IPS-15b (cell line): Measurements from ENCODE around the gene PRKAR1B.

ENCODE experiments used
- H3K27me3 ChIP-seq: one replicate; pipeline ENCODE4 v1.6.1; 2013; ENCODE audit warnings: low read length; ENCODE audit not compliant: control insufficient read depth, insufficient read depth
- H3K36me3 ChIP-seq: one replicate; pipeline ENCODE4 v1.6.1; 2013; ENCODE audit warnings: low read length; ENCODE audit not compliant: control insufficient read depth, insufficient read depth
- H3K4me1 ChIP-seq: one replicate; pipeline ENCODE4 v1.6.1; 2013; ENCODE audit warnings: mild to moderate bottlenecking, low read length; ENCODE audit not compliant: control insufficient read depth, insufficient read depth
- H3K4me3 ChIP-seq: one replicate; pipeline ENCODE4 v1.5.1; 2013; ENCODE audit warnings: low read depth, low read length
- H3K9ac ChIP-seq: one replicate; pipeline ENCODE4 v1.6.1; 2013; ENCODE audit warnings: low read depth, mild to moderate bottlenecking, low read length
- H3K9me3 ChIP-seq: one replicate; pipeline ENCODE4 v1.6.1; 2013; ENCODE audit warnings: mild to moderate bottlenecking, low read length; ENCODE audit not compliant: control insufficient read depth, insufficient read depth

PRKAR1B gene

DNA sequence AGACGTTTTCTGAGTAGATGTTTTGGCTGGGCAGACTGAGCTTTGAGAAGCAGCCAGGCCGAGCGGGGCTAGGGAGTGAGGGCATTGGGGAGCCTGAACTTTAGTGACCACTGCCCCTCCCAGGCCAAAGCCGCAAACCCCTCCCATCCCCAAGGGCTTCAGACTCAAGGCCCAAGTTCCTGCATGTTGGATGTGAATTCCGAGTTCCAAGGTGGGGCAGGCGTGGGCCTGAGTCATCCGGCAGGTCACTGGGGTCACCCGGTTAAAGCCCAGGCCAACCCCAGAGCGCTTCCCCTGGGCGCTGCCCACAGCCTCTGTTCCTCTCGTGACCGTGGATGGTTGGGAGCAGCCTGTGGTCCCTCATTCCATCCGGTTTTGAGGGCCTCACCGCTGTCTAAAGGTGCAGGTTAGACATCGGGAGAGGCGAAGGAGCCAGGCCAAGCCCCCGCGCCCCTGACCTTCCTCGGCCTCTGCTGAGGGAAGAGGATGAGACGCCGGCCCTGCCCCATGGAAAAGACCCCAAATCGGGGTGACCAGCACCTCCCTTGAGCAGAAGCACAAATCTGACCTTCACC, 200.5 kb downstream of the PRKAR1B start:
- no peaks in the 10 kb centered on the region for H3K4me1 ChIP-seq
- H3K9ac ChIP-seq = no peak overlapping the region
- H3K27me3 ChIP-seq = peaks cover 33% of the 10 kb centered on the region
- no peak overlapping the region for H3K4me3 ChIP-seq
- no peaks in the 10 kb centered on the region for H3K9me3 ChIP-seq
- no peaks in the 10 kb centered on the region for H3K36me3 ChIP-seq

DNA sequence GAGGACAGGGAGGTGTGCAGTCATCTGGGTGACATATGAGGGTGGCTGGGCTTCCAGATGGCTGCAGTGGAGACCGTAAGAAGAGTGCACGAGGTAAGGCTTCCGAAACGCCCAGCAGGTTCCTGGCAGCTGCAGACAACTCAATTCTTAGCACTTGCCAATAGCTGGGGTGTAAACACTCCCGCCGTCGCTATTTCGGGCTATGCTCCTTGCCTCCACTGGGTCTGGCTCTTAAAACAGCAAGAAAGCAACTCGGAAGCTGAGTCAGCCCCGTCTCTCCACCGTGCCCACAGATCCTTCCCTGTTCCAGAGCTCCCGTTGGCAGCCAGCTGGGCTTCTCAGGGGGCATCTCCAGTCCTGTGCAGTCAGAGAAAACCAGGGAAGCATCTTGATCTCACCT, 201.3 kb downstream of the PRKAR1B start:
- peaks cover 41% of the 10 kb centered on the region for H3K27me3 ChIP-seq
- no peak overlapping the region for H3K9ac ChIP-seq

DNA sequence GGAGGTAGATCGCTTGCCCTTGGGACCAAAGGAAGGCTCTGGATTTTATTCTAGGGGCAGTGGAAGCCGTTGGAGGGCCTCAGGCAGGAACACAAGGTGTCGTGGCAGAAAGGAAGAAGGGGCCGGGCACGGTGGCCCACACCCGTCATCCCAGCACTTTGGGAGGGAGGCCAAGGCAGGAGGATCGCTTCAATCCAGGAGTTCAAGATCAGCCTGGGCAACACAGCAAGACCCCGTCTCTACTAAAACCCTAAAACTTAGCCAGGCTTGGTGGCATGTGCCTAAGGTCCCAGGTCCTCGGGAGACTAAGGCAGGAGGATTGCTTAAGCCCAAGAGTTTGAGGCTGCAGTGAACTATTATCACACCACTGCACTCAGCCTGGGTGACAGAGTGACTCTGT, 202.3 kb downstream of the PRKAR1B start:
- H3K36me3 ChIP-seq = no peaks in the 10 kb centered on the region
- no peaks in the 10 kb centered on the region for H3K4me1 ChIP-seq
- no peak overlapping the region for H3K9ac ChIP-seq
- no peak overlapping the region for H3K4me3 ChIP-seq
- peaks cover 44% of the 10 kb centered on the region for H3K27me3 ChIP-seq
- no peaks in the 10 kb centered on the region for H3K9me3 ChIP-seq

More for the DNA sequence above, 201.3 kb downstream of the PRKAR1B start:
- Histone ChIP-seq H3K9me3 (no peaks in the 10 kb centered on the region), H3K4me3 (no peak overlapping the region), H3K4me1 (no peaks in the 10 kb centered on the region), H3K36me3 (no peaks in the 10 kb centered on the region)

DNA sequence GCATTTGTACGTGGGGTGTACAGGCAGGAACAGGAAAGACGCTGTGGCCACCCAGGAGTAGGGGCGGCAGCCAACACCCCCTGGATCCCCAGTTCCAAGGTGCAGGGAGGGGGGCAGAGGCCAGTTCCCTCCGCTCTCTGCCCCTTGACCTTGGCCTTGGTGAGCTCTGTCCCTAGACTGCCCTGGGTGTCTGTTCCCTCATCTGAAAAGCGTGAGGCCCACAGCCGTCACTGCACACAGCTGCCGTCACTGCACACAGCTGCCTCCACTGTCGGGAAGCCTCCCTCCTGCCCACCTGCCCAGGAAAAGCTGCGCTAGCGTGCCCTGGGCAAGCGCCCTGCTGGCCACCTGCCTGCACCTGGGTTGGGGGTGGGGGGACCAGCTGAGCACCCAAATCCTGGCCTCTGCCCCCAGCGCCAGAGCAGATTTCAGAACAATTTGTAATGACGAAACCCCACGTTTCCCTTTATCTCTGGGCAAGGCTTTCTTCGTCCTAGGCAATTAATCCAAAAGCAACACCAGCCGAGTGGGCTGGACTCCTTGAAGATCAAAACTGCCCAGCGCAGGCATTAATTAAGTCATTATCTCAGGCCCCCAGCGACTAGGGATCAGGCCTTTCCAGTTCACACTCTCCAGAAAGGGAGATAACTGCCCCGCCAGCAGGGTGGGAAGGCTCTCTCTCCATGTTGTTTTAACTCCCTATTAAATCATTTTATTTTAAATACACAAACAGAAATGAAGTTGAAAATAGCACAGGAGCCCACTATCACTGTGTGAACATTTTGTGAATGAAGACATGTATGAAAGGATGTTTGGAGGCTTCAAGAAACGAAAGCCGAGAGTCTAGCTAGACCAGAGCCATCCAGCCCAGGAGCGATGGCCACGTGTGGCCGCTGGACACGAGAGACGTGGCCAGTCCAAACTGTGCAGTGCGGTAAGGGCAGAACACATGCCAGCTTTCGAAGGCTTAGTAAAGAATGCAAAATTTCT, 203.4 kb downstream of the PRKAR1B start:
- H3K4me3 ChIP-seq = peak overlapping the region; percentile 22
- peaks cover 44% of the 10 kb centered on the region for H3K27me3 ChIP-seq
- H3K36me3 ChIP-seq = no peaks in the 10 kb centered on the region
- no peaks in the 10 kb centered on the region for H3K4me1 ChIP-seq
- no peak overlapping the region for H3K9ac ChIP-seq
- H3K9me3 ChIP-seq = no peaks in the 10 kb centered on the region

DNA sequence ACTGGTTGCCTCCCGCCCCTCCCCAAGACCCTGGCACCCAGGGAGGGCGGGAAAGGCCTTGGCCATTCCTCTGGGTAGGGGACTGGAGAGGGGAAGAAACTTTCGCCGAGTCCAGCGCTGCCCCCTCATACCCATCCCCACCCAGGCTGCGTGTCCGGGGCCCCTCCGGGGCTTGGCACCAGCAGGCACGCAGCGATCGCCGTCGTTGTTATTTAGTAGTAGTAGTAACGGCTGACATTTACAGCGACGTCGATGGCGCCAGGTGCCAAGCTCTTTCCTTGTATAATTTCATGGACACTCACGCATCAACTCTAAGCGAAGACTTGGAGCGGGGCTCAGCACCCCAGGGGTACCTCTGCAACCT, 204.1 kb downstream of the PRKAR1B start:
- Histone ChIP-seq H3K4me1 (no peaks in the 10 kb centered on the region), H3K9ac (no peak overlapping the region), H3K4me3 (peak overlapping the region; percentile 22), H3K36me3 (no peaks in the 10 kb centered on the region), H3K27me3 (peaks cover 44% of the 10 kb centered on the region), H3K9me3 (no peaks in the 10 kb centered on the region)

DNA sequence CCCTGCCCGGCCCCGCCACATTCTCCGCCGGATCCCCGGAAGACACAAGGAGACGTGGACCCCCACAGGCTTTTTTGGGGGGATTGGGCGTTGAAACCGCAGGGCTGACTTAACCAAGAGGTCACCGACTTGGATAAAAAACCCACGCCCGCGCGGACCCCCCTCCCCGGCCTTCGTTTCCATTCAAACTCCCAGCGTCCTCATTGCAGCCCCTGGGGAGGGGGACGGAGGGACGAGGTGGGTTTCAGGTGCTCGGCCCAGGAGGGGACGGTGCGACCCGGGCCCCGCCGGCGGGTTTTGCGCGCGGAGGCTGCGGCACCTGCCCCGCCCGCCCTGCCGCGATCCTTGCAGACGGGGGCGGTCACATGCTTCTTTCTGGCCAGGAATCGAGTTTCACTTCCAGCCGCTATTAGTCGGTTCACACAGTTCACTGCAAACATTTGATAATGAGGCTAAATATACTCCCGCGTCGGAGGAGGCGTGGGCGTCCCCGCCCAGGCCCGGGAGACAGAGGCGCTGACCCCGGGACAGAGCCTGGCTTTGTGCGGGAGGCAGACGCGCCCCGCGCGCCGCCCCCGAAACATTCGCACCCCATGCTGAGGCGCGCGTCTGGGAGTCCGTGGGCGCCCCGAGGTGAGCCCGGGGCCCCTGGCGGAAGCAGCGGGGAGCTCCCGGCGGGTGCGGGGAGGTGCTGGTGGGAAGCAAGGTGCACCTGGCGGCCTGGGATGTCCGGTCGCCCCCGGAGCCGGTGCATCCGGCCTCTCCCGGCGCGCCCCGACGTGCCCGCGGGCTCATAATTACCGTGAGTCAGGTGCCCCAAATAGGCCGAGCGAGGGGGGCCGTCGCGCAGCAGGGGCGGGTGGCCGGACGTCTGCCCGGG, 204.8 kb downstream of the PRKAR1B start:
- H3K9ac ChIP-seq = no peak overlapping the region
- no peaks in the 10 kb centered on the region for H3K36me3 ChIP-seq
- H3K4me1 ChIP-seq = no peaks in the 10 kb centered on the region
- H3K4me3 ChIP-seq = peak overlapping the region; percentile 63
- H3K27me3 ChIP-seq = peaks cover 44% of the 10 kb centered on the region
- H3K9me3 ChIP-seq = no peaks in the 10 kb centered on the region

DNA sequence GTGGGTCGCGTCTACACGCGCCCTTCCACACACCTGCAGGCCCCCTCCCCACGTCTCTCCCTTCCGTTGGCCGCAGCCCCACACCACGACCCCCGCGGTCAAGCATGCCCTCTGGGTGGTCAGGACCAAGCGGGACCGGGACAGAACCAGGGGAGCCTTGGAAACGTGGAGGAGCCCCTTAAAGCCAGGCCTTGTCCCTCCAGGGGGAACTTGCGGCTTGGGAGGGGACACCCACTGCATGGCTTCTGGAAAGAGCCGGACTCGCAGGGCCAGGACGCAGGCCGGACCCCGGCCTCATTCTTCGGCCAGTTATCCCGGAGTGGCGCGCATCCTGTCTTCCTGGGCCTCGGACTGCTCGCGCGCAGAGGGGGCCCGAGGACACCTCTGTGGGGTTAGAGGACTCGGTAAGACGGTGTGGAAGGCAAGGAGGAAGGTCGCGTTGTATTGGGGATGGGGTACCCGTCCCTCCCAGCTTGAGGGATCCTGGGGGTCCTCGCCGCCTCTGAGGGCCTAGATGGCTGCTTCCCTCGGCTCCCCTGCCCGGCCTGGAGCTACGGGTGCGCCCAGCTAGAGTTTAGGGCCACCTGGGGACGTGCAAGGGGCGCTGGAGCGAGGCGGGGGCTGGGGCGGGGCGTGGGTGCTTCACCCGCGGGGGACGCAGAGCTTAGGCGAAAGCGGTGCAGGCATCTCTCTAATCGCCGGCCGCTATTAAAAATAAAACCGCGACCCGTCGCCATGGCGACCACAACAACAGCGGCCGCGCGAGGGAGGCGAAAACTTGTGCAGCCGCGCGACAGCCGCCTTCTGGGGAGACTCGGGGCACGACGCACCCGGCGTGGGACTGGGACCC, 205.6 kb downstream of the PRKAR1B start:
- Histone ChIP-seq H3K4me3 (peak overlapping the region; percentile 63), H3K27me3 (peaks cover 47% of the 10 kb centered on the region)

DNA sequence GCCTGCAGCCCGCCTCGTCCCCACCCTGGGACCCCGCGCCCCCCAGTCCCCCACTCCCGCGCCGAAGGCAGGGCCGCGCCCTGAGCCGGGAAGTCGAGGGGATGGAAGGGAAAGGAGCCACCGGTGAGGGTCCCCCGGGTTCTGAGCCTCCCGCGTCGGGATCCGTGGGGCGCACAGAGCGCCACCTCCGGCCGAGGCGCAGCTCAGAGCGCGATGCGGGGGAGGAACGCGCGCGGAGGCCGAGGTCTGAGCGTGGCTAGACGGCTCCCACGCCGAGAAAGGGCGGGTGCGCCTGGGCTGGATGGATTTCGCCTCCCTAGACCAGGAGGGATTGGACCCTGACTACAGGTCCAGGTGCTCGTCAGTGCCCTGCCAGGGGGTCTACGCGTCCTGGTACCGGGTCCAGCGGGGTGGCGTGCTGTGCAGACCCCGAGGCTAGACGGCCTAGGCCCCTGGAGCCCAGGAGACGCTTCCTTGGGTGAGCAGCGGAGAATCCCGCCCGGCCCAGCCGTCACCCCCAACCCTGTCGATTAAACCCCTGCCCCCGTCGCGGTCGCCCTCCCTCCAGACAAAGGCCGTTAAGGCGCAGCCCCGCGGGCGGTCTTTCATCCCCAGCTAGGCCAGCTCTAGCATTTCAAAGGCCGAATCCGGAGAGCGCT, 206.4 kb downstream of the PRKAR1B start:
- H3K9ac ChIP-seq = no peak overlapping the region
- no peaks in the 10 kb centered on the region for H3K4me1 ChIP-seq
- no peaks in the 10 kb centered on the region for H3K9me3 ChIP-seq
- peaks cover 49% of the 10 kb centered on the region for H3K27me3 ChIP-seq
- no peaks in the 10 kb centered on the region for H3K36me3 ChIP-seq
- H3K4me3 ChIP-seq = peak overlapping the region; percentile 63

More for the DNA sequence above, 205.6 kb downstream of the PRKAR1B start:
- Histone ChIP-seq H3K36me3 (no peaks in the 10 kb centered on the region), H3K4me1 (no peaks in the 10 kb centered on the region), H3K9ac (no peak overlapping the region), H3K9me3 (no peaks in the 10 kb centered on the region)

DNA sequence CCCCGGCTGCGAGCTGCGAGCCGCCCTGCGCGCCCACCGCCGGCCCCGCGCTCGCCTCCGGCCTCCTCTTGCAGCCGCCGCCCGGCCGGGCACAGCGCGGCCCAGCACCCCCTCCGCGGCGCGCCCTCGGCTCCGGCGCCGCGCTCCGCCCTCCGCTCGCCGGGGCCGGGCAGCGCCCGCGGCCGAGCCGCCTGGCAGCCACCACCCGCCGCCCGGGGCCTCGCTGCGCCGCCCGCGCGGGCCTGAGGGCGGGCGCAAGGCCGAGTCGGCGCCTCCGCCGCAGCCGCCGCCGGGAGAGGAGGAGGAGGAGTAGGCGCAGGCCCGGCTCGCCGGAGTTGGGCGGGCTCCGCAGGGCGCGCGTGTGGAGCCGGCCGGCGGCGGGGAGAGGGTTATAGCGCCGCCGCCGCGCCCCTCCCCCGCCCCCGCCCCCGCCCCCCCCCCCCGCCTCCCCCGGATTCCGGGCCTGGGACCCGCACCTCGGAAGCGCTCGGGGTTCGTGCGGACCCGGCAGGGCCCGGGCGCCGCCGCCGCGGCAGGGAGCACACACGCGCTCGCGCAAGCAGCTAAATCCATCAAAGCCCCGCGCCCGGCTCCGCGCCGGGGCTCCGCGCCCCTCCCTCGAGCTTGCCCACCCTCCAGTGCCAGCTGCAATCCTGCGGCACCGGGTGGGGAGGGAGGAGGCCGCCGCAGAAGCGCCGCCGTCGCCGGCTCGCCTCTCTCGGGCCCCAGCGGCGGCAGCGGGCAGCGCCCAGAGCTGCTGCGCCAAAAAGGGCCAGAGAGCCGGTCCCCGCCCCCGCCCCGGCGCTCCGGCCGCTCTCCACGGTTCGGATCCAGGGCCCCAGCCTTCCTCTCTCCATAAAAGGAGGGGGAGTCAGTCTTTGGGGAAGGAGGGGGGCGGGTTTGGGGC, 207.3 kb downstream of the PRKAR1B start, which contains the start of gene PDGFA:
Gene PDGFA, minus strand, starts transcription at position 363 of the 907 bp plus-strand sequence. CDS start 845 bp downstream, outside the sequence.
- Histone ChIP-seq H3K9ac (peak within 1 kb of the TSS; percentile 24), H3K36me3 (no peaks in the 10 kb centered on the region), H3K9me3 (no peaks in the 10 kb centered on the region), H3K4me3 (peak within 1 kb of the TSS; percentile 63), H3K27me3 (peaks cover 45% of the 10 kb centered on the region), H3K4me1 (peaks cover 6% of the 10 kb centered on the region)
